Epithelial cell of prostate (primary cell): ENCODE results near the gene MYRIP.
A peak's percentile ranks its signal among the peaks of the same experiment; 100 is the strongest.

Experiments
- DNase-seq: peaks from one replicate; pipeline ENCODE4 v3.0.0-alpha.2; 2011; ENCODE audit warnings: low read depth, low spot score
- H3K27ac ChIP-seq: fragments of 450-650 bp; 2 replicates; pipeline ENCODE4 v1.5.1; 2017; ENCODE audit warnings: mild to moderate bottlenecking

The MYRIP gene

DNA sequence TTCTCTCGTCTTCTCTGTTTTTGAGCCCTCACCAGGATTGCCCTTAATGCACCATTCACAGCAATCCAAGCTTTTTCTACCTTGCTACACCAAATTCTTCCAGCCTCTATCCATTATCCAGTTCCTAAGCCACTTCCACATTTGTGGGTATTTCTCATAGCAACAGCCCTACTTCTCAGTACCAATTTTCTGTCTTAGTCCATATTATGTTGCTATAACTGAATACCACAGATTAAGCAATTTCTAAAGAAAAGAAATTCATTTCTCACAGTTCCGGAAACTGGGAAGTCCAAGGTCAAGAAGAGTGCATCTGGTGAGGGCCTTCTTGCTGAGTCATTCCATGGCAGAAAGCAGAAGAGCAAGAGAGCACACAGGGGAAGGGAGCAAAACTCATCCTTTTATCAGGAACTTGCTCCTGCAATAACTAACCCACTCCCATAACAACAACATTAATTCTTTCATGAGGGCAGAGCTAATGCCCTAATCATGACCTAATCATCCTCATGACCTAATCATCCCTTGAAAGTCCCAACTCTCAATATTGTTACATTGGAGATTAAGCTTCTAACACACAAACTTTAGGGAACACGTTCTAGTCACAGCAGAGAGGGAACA lies 490.4 kb downstream of the MYRIP start:
- no peak overlapping the region for H3K27ac ChIP-seq
- no peak for DNase-seq

DNA sequence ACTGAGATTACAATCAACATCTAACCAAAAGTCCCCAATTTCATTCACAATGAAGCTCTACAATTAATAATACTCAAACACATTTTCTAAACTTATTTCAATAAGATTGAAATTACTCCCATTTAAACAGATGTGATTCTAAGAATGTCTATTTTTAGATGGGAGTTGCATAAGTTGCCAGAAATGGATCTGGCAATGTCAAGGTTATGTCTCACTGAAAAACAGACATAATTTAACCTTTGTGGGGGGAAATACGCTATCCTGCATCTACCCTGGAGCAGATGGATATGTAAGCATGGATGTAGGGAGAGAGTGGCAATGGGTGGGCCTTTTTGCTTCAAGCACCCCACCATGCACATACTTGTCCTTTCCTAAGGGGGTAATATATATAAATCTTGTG lies 493.4 kb downstream of the MYRIP start:
- DNase-seq: no peak
- H3K27ac ChIP-seq: no peak overlapping the region

DNA sequence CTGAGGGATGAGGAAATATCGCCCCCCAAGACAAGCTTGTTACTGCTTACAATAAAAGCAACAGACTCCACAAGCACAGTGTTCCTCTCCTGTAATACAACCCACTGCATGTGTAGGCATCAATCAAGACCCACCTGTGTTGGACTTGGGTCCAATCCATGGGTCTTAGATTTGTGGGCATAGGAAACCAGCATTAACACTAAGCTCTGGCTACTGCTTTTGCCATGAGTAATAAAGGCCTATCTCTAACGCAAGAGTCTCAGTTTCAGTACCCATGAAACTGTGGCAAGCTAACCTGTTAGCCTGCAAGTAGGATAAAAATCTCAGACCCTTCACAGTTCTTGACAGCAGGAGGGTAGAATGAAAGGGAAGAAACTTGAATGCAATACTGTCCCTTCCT lies 494.9 kb downstream of the MYRIP start:
- H3K27ac ChIP-seq: no peak overlapping the region
- no peak for DNase-seq

GRCh38 chr3:40306336-40306735 lies 496.9 kb downstream of the MYRIP start:
- H3K27ac ChIP-seq: no peak overlapping the region
- no peak for DNase-seq

- no peak for DNase-seq
- H3K27ac ChIP-seq: no peak overlapping the region
These were observed 497.8 kb downstream of the MYRIP start for GRCh38 chr3:40307176-40307575.

- DNase-seq: no peak
- H3K27ac ChIP-seq: peak overlapping the region; percentile 75
These were observed 499.5 kb downstream of the MYRIP start for GRCh38 chr3:40308725-40309417.

GRCh38 chr3:40309418-40309924 lies 500.1 kb downstream of the MYRIP start, which contains the start of gene EIF1B:
EIF1B (plus strand) TSS chr3:40309707; CDS start chr3:40309942, 235 bp downstream.
- DNase-seq: peak; percentile 84
- peak within 1 kb of the TSS; percentile 75 for H3K27ac ChIP-seq
